Ovary (tissue), 3 donors: ENCODE measurements around the gene ATP10D.

ENCODE experiments used
- CTCF ChIP-seq, 3 donors: fragments of 450-650 bp in 2 of 3; fragments of 200-600 bp in 1 of 3; IDR thresholded peaks; one replicate each; pipeline versions ENCODE4 v1.5.1 to v1.8.0; 2016 to 2022; ENCODE audit warnings: antibody characterized with exemption in 3 of 3, mild to moderate bottlenecking in 1 of 3
- POLR2A ChIP-seq: fragments of 450-650 bp; IDR thresholded peaks from one replicate; pipeline ENCODE4 v1.6.1; 2017; ENCODE audit warnings: antibody characterized with exemption, mild to moderate bottlenecking, moderate library complexity
- donor health status: DM: no; HTN: no; CAD: no.

GRCh38 chr4:47505147-47505546, 20.1 kb downstream of the ATP10D start:
- no peak for TF ChIP-seq CTCF (IDR thresholded peaks at IDR 0.05)
- TF ChIP-seq POLR2A = no peak
